ENCODE measurements around the gene PAPOLA.

DNA sequence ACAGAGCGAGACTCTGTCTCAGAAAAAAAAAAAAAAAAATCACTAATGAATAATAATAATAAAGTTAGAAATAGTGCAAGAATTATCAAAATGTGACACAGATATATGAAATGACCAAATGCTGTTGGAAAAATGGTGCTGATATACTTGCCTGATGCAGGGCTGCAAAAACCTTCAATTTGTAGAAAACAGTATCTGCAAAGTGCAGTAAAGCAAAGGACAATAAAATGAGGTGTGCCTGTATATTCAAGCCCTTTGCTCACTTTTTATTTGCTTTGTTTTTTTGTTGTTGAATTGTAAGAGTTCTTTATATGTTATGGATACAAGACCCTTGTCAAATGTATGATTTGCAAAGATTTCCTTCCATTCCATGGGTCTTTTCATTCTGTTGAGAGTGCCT is 9.0 kb upstream of the PAPOLA start:
- TF ChIP-seq POLR2AphosphoS5 (IDR thresholded peaks at IDR 0.05; ENCODE audit: low read depth, low read length) (no peak), POLR2A (IDR thresholded peaks at IDR 0.05; ENCODE audit: low read depth, low read length) (no peak)
